ENCODE measurements around the gene KCNQ2.

Gene KCNQ2

DNA sequence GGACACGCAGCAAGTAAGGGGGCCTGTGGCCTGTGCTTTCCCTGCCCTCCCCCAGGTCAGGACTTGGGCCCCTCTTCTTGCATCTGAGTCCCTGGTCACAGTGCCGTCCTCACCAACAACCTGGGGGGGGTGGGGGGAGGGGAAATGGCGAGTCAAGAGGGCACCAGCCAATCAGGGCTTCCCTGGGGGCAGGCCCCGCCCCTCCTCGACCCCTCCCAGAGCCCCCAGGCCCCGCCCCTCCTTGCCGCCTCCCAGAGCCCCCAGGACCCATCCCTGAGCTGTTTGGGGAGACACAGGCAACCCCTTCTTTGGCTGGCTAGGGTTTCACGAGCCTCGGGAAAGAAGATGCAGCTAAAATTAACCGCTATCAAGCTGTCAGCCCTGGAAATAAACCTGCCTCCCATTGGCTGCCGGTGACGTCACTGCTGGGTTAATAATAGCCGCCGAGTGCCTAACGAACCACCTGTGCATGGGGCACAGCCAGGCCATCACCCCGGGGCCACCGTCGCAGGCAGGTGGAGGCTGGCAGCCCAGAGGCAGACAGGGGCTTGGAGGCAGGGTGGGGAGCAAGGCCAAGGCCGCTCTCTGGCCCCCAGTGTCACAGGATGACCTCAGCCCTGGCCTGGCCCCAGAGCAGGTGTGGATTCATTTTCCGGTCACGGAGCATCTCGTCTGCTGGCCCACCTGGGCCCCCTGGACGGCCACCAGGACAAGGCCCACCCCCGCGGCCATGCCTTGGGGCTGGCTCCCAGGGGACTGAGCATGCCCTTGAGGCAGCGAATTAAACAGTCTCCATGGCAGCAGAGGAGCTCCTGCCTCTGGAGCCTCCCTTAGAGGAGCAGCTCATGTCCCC, 29.6 kb upstream of the KCNQ2 start:
- no peak for DNase-seq (ENCODE audit: low spot score)

DNA sequence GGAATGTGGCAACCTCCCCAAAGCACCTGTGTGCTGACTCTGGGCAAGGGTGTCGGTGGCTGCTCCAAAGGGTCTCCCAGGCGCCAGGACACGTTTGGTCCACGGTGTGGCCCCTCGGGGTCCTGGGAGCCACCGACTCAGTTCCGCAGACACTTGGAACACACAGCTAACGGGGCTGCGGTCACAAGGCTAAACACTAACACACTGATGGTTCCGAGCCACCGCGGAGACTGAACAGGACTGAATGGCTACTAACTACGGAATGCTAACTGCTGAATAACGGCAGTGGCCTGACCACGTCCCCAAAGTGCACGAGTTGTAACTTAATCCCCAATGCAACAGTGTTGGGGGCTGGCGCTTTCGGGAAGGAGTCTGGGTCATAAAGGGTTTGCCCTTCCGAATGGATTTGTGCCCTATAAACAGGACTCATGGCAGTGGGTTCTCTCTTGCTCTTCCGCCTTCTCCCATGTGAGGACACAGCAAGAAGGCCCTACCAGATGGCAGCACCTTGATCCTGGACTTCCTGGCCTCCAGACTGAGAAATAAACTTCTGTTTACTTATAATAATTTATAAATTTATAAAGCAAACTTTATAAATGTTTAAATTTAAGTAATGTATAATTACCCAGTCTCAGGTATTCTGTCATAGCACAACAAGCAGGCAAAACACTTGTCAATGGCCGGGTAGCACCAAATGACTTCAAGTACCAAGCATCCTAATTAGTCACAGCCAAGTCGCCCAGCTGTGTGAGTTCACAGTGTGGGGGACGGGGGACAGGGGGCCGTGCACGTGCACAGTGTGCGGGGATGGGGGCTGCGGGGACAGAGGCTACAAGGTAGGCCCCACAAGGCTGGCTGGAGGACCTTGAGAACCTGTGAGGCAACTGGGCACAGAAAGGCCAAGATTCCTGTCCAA, 28.7 kb upstream of the KCNQ2 start:
- DNase-seq (ENCODE audit: low spot score), result no peak

DNA sequence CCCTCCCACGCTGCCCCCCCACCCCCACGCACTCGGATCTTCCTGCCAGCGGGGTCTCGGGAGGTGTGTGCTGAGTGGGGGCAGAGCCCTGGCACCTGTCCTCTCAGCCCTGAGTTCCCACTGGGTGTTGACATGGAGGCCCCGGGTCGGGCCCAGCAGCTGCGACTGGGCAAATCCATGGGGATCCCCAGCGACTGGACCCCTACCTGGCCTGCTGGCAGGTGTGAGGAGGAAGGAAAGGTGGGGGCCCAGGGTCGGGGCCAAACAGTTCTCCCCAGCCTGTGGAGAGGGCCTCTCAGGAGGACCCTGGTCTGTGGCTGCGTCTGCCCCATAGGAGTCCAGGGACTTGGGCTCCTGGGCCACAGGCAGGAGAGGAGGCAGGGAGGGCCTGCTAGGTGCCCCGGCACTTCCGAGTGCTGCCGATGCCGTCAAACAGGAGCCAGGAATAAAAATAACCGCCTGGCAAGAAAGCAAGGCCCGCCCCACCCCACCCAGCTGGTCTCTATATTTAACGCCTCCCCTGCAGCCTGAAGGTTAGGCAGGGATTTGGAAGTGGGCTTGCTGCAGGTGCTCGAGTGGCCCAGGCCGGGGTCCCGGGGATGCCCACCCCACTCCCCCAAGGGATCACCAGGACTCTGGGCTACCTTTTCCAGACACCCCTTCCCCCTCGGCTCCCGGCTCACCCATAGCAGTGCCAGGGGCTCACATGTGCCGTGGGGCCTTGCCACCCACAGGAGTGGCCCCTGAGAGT, 27.9 kb upstream of the KCNQ2 start:
- DNase-seq (ENCODE audit: low spot score), result no peak

DNA sequence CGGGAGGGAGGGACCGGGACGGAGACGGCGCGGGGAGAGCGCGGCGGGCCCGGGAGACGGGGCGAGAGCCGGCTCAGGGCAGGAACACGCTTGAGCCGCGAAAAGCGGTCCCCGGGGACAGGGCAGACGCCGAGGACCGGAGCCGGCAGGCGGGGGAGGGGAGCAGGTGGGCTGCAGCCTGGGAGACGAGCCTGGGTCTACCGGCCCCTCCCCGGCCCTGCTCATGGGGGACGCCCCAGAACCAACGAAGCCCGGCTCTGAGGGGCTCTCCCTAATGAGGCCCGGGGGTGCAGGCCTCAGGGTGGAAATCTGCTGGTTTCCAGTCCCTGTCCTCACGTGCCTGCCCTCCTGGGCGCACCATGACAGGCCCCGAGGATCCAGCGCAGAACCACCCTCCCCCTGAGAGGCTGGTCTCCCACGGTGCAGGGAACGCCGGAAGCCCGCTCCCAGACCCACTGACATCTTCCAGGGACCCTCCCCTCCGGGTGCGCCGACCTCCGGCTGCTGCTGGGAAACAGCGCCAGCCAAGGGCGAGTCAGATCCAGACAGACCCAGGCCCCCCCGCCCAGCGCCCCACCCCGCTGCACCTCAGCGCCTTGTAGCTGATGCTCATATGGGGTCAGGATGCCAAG, 27.0 kb upstream of the KCNQ2 start:
- DNase-seq (ENCODE audit: low spot score), result no peak

DNA sequence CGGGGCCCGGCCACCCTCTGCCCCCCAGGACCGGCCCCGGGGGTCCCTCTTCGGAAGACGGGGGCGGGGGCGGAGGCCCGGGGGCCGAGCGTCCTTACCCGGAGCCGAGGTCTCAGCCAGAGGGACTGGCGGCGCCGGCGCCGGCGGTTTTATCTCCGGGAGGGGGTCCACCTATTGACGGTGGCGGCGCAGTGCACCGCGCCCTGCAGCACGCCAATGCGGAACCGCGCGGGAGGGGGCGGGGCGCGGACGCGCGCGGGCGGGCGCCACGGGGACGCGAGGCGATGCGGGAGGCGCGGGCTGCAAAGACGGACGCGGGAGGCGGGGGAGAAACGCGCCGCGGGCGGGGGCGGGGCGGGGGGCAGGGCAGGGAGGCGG, 26.5 kb upstream of the KCNQ2 start, which contains the start of gene EEF1A2:
EEF1A2 (minus strand) TSS at position 124 of the 378 bp plus-strand sequence. CDS start 1,320 bp downstream, outside the sequence.
- DNase-seq (ENCODE audit: low spot score), result no peak

DNA sequence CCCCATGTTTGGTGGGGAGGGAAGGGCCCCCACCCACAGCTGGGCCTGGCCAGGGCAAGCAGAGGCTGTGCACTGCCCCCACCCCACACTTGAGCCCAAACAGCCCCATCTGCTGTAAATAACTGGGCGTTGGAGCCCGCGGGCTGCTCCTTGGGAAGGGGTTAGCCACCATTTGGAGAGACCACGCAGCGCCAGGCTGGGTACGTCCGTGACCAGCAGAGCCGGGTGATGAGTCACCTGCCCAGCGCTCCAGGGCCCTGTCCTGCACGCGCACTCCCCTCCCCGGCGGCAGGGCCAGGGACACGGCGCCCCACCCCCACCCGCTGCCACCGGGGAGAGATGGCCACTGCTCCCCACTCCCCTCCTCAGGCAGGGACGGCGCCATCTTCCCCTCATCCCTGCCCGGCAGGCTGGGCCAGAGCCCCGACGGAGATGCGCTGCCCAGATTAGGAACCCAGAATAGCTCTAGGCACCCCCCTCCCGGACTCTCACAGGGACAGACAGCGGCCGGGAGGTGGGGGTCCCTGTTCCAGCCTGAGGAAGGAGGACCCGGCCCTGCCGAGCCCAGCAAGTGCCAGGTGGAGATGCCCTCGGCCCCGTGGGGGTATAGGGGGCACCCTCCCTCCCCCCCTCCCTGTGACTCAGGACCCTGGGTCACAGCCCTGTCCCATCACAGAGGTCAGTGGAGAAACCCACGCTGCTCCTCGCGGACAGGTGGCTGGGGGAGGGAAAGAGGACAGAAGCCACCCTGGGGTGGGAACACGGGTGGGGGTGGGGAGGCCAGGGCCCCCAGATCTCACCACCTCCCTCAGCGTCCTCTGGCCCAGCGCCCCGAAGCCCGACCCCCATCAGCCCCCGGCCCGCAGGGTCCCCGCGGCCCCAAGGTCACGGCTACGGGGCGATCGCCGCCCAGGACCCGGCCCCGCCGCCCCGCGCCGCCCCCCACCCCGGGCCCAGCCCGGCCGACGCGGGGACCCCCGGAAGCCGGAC, 25.8 kb upstream of the KCNQ2 start:
- no peak for DNase-seq (ENCODE audit: low spot score)

DNA sequence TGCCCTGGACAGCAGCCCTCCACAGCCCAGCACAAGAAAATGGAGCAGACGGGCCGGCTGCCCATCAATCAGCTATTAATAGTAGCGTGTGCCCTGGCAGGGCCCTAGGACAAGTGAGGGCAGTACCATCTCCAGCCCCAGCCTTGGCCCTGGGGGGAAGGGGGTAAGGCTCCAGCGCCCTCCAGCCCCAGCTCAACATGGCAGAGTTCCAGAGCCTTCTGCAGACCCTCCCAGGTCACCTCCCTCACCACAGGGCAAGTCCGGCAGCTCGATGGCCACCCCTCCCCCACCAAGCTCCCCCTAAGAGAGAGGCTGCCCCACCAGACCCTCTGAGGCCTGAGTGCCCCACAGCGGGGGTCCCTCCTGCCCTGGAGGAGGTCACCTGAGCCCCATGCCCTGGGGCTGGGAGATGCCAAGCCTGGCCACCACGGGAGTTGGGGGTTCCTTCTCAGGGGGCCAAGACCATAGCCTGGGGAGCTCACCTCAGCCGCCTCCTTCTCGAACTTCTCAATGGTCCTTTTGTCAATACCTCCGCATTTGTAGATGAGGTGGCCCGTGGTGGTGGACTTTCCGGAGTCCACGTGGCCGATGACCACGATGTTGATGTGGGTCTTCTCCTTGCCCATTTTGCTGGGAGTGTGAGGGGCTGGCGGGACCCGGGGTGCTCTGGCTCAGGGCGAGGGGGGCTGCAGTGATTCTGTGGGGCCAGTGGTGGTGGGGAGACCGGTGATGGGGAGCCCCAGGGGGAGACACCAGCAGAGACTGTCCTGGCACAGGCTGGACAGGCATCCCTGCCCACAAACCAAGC, 24.9 kb upstream of the KCNQ2 start:
- DNase-seq (ENCODE audit: low spot score), result no peak

DNA sequence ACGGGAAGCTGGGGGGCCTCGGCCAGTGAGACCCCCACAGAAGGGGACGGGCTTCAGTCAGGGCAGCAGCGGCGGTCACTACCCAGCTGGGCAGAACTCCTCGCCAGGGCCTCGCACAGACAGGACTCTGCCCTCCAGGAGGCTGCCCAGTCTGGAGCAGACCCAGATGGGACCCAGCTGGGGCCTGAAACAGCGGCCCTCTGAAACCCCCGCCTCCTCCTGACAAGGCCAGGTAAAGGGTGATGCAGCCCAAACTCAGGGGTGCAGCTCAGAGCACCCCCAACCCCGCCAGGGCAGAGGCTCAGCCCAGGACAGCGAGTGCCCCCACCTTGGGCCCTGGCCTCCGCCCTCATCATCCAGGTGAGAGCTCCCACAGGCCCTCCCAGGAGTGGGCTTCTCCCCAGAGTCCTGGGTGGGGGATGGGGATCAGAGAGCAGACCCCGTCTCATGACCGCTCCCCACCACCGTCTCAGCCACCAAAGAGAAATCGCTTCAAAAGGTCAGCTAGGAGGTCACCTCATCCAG, 24.2 kb upstream of the KCNQ2 start:
- no peak for DNase-seq (ENCODE audit: low spot score)

DNA sequence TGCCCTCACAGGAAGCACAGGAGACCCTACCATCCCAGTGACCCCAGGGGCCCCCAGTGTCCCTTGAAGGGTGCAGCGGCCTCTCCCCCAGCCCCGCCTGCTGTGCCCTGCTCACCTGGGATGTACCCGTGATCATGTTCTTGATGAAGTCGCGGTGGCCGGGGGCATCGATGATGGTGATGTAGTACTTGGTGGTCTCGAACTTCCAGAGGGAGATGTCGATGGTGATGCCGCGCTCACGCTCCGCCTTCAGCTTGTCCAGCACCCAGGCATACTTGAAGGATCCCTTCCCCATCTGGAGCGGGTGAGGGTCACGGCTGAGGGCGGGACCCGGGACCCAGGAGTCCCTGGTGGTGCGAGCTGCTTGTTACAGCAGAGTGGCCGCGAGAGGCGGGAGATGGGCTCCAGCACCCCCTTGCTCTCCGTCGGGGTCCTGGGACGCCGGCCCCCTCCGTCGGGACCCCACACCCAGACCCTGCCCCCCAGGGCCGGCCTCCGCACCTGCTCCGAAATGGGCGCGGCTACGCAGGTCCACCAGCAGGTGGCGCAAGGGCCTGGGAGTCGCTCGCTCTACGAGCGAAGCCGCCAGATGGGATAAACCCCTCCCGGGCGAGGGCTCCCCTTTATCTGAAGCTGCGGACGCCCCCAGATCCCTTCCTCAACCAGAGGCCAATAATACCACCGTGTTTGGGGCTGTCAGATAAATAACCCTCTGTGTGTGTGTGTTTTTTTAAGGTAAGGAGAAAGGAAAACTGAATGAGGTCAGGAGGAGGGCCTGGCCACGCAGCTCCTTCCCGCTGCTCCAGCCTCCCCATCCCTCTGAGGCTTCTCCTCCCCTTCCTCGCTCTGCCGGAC, 23.5 kb upstream of the KCNQ2 start:
- peak; percentile 58 for DNase-seq (ENCODE audit: low spot score)

DNA sequence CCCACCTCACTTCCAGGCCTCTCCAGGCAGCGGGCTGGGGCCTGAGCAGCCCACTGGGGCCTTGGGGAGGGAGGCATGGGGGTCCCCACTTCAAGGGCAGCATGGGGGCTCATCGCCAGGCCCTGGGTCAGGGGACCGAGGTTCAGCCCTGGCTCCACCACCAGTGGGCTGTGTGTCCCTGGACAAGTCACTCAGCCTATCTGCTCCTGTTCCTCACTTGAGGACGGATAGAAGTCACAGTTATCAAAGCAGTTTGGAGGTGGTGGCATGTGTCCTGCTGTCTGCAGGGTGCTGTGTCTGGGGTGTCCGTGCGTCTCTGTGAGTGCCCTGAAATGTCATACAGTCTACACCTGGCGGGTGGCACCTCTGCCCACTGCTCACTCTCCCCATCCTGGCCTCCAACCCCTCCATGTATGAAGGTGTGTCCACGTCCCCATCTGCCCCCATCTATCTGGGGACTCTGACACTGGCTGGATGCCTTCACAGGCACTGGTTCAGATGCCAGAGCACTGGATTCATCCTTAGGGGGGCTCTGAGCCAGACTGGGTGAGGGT, 22.8 kb upstream of the KCNQ2 start:
- no peak for DNase-seq (ENCODE audit: low spot score)

DNA sequence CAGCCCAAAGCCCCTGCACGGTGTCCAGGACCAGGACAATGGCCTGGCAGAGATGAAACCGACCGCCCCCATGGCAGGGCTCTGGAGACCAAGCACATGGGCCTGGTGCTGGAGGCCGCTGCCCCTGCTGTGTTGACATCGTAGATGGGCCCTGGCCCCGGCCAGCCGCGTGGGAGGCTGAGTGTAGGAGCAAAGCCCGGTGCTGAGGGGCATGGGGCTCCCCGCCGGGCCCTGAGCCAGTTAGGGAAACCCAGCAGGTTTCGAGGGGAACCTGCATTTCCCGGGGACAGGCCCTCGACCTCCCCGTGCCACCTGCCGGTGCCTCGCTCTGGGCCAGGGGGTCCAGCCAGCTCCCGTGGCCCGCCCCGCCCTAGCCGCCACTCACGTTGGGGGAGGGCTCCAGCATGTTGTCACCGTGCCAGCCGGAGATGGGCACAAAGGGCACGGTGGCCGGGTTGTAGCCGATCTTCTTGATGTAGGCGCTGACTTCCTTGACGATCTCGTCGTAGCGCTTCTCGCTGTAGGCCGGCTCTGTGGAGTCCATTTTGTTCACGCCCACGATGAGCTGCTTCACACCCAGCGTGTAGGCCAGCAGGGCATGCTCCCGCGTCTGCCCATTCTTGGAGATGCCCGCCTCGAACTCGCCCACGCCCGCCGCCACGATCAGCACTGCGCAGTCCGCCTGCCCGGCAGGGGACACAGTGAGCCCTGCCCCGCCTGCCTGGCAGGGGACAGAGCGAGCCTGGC, 22.1 kb upstream of the KCNQ2 start:
- DNase-seq (ENCODE audit: low spot score), result no peak

DNA sequence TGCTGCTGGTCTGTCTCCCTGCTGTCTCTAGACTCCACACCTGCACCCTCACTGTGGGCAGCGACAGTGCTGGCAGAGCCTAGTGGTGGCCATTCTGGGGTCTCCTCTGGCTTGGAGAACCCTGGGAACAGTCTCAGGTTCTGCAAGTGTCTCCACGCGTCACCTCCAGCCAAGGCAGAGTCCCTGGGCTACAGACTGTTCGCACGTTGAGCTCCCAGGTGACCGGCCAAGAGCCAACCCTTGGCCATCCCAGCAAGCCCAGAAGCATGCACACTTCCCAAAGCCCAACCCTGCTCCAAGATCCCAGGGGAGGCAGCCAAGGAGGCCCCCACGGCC, 21.6 kb upstream of the KCNQ2 start:
- DNase-seq (ENCODE audit: low spot score), result no peak

DNA sequence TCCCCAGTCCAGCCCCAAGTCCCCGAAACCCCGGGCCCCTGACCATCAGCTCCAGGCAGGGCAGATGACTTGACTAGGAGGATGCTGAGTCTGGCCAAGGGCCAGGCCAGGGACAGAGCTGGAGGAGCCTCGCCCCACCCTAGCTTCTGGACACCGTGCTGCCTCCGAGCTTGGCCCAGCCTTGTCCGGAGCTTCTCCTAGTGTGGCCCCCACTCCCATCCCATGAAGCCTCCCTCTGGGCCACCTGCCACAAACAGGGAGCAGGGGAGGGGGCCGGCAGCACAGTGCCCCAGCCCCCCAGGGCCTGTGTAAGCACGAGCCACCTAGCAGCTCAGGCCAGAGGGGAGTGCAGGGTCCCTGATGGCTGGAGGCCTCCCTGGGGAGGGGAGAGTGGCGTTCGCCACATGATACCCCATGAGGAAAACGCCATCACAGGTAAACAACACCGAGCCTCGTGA, 21.1 kb upstream of the KCNQ2 start:
- no peak for DNase-seq (ENCODE audit: low spot score)

DNA sequence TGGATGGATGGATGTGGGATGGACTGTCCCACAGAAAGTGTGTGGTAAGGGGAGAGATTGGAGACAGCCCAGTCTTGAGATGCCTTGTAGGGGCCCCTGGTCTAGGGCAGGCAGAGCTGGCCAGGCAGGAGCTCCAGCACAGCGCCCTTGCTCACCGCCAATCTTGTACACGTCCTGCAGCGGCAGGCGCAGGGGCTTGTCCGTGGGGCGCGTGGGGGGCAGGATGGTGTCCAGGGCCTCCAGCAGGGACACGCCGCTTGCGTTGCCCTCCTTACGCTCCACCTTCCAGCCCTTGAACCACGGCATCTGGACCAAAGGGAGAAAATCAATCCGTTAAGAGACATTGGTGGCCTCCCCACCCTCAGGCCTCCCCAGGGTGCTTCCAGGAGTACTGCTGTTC, 20.5 kb upstream of the KCNQ2 start:
- no peak for DNase-seq (ENCODE audit: low spot score)

DNA sequence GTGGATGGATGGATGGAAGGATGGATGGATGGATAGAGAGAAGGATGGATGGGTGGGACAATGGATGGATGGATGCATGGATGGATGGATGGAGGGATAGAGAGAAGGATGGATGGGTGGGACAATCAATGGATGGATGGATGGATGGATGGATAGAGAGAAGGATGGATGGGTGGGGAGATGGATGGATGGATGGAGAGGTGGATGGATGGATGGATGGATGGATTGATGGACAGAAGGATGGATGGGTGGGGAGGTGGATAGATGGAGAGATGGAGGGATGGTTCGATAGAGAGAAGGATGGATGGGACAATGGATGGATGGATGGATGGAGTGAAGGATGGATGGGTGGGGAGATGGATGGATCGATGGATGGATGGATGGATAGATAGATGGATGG, 20.1 kb upstream of the KCNQ2 start:
- DNase-seq (ENCODE audit: low spot score), result no peak

DNA sequence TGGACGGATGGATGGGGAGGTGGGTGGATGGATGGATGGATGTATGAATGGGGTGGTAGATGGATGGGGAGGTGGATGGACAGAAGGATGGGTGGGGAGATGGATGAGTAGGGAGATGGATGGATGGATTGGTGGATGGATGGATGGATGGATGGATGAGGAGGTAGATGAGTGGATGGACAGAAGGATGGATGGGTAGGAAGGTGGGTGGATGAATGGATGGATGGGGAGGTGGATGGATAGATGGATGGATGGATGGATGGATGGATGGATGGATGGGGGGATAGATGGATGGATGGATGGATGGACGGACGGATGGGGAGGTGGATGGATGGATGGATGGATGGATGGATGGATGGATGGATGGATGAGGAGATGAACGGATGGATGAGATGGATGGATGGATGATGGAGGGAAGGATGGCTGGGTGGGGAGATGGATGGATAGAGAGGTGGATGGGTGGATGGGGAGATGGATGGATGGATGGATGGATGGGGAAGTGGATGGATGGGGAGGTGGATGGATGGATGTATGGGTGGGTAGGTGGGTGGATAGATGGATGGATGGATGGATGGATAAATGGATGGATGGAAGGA, 19.3 kb upstream of the KCNQ2 start:
- DNase-seq (ENCODE audit: low spot score), result no peak

DNA sequence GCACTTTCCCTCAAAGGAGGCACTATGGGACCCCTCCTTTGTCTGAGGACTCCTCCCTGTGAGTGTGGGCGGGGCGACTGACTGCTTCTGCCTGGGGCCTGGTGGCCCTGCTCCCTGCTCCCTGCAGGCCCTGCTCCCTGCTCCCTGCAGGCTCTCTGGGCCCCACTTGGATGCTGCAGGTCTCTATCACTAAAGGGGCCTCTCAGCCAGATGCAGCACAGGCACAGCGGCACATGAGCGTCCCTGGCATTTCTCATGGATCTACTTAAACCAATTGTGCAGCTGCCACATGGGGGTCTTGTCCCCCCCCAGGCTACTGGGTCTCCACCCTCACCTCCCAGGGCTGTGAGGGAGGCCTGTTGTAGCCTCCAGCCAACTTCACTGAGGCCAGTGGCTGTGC, 18.6 kb upstream of the KCNQ2 start:
- no peak for DNase-seq (ENCODE audit: low spot score)
